CD4-positive, alpha-beta T cell treated with Interleukin-6 for 4 hours (primary cell): ENCODE data around the gene BTBD6.

ENCODE experiments used
- DNase-seq: peaks from one replicate; pipeline ENCODE4 v3.0.0-alpha.2; 2020; ENCODE audit warnings: mixed read lengths

The BTBD6 gene

GRCh38 chr14:105241641-105242040 is 6.7 kb upstream of the BTBD6 start:
- DNase-seq = no peak

- DNase-seq = no peak
These were observed 4.0 kb upstream of the BTBD6 start for GRCh38 chr14:105244334-105244733.

GRCh38 chr14:105247026-105247425 is 1.3 kb upstream of the BTBD6 start:
- DNase-seq = no peak

GRCh38 chr14:105247715-105248367 is 492 bp upstream of the BTBD6 start:
- DNase-seq = no peak

DNA sequence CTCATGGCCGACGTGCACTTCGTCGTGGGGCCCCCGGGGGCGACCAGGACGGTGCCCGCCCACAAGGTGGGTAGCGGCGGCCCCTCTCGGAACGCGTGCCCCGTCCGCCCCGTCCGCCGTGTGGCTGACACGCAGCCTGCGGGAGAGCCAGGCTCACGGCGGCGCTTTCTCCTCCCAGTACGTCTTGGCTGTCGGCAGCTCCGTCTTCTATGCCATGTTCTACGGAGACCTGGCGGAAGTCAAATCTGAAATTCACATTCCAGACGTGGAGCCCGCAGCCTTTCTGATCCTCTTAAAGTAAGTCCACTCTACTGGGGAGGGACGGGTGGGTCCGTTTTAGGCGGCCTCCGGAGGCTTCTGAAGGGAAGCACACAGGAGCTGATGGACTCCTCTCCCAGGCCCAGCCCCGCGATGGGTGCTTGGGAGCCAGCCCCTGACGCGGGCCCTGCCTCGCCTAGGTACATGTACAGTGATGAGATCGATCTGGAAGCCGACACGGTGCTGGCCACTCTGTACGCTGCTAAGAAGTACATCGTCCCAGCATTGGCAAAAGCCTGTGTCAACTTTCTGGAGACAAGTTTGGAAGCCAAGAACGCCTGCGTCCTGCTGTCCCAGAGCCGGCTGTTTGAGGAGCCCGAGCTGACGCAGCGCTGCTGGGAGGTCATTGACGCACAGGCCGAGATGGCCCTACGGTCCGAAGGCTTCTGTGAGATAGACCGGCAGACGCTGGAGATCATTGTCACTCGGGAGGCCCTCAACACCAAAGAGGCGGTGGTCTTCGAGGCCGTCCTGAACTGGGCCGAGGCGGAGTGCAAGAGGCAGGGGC is 1.1 kb downstream of the BTBD6 start:
- DNase-seq = no peak

DNA sequence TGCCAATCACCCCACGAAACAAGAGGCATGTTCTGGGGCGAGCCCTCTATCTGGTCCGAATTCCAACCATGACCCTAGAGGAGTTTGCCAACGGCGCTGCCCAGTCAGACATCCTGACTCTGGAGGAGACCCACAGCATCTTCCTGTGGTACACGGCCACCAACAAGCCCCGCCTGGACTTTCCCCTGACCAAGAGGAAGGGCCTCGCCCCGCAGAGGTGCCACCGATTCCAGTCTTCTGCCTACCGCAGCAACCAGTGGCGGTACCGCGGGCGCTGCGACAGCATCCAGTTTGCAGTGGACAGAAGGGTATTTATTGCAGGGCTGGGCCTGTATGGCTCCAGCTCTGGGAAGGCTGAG is 1.7 kb downstream of the BTBD6 start:
- DNase-seq = no peak

DNA sequence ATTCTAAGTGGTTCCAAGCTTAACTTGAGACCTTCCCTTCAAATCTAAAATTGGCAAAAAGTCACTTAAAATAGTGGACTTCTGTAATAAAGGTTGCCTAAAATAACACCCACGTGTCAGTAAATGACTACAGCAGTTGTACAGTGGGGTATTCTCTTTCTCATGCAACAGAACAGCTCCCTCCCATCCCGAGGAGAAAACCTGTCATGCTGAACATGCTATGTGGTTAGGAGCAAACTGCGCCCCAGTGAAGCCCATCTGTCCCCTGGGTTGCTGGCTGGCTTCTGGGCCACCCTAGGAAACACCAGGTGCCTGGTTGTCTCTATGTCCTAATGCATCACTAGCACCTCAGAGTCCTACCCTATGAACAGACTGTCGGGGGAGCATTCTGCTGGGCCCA is 2.7 kb downstream of the BTBD6 start:
- DNase-seq = no peak

GRCh38 chr14:105251920-105252319 is 3.6 kb downstream of the BTBD6 start:
- no peak for DNase-seq

GRCh38 chr14:105252552-105253328 is 4.4 kb downstream of the BTBD6 start:
- no peak for DNase-seq

DNA sequence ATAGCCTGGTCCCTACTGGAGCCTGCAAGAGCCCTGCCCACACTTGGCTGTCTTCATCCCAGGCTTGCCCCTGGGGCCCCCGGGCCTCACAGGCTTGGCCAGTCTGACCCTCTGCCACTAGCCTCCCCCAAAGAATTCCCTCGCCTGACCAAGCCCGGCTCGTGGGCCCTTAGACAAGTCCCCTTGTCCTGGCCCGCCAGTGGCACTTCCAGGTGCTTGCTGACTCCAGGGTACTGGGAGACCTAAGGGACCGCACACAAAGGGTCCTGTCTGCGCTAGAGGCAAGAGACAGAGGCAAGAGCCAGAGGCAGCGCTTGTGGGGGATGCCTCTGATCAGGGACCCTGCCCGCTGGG is 5.0 kb downstream of the BTBD6 start:
- DNase-seq = no peak

DNA sequence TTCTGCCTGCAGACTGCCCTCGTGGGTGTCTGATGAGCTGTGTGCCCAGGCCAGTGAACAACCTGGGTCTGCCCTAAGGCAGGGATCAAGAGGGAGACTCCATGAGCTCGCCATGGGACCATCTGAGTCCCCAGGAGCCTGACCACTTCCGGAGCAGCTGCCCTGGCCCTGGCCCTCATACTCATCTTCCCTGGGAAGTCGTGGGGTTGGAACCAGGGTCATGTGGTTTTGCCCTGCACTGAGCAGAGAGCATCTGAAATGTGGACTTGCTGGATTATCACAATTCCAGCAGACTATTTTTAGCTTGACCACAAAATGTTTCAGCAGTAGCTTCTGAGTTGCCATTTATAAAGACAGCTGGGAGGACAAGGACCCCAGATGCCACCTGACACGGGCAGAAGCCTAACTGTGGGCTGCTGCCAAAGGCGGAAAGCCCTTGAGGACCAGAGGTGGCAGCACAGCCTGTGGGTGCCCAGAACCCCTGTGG is 6.7 kb downstream of the BTBD6 start:
- DNase-seq = no peak

DNA sequence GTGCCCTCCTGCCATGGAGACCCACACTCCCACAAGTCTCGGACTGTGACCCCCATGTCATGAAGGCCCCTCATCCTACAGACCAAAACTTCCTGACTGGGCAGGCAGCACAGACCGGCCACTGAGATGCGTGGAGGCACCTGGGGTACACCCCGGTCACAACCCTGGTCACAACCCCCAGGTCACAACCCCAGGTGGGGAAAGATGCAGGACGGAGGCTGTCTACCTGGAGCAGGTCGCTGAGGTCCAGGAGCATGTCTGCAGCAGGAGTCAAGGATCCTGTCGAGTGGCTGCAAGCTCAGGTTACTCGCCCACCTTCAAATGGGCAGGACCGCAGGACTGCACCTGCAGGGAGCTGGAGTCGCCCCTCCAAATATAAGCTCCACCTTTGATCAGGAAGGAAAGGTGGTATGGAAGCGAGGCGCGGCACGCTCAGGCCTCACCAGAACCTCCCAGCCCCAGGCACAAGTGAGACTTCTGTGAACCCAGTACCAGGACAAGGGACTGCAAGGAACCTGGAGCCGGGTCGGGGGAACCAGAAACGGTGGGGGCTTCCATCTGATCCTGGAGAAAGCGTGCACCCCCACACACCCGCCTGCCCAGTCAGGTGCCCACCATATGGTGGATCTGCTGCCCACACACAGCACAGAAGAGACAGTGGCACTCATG is 8.1 kb downstream of the BTBD6 start:
- no peak for DNase-seq

DNA sequence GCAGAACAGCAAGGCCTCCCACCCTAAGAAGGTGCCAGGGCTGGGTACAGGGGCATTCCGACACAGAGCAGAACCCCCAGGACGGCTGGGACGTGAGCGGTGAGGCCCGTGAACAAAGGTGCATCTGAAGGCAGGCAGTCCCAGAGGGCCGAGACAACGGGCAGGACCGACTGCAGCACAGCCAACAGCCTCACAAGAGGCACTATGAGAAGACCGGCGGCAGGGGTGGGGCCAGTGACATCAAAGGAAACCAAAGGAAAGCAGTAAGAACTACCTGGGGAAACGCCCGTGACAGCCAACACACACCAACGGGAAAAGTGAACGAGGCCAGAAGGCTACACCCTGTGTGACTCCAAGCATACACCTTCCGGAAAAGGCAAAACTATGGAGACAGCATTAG is 9.1 kb downstream of the BTBD6 start:
- DNase-seq = peak; percentile 54

DNA sequence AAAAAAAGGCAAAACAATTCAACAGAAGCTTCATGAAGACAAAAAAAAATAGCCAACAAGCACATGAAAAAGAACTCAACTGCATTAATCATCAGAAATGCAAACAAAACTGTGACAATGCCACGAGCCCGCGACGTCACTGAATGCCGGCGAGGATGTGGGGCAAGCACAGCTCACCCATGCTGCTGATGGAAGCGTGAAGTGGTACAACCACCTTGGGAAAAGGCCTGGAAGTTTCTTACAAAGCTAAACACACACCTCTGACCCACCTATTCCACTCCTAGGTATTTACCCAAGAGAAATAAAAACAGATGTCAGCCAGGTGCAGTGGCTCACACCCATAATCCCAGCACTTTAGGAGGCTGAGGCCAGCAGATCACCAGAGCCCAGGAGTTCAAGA is 10.5 kb downstream of the BTBD6 start:
- no peak for DNase-seq

DNA sequence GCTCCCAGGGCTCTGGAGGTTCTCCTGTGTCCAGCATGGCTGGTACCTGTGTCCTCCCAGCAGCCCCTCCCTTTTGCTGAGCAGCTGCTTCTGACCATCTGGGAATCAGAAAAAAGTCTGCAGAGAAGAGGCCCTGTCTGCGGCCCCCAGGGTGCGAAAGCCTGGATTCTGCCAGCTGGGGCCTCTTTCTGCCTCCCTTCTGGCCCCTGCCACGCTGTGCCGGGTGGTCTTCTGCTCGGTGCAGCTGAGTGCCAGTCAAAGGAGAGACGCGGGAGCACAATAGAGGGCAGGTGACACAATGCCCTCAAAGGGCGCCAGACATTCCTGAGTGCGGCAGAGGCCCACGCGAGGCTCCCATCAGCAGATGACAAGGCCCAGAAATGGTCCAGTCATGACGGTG is 12.6 kb downstream of the BTBD6 start:
- DNase-seq = no peak

GRCh38 chr14:105261781-105262180 is 13.4 kb downstream of the BTBD6 start:
- no peak for DNase-seq

- no peak for DNase-seq
These were observed 19.7 kb downstream of the BTBD6 start for GRCh38 chr14:105267820-105268548.

GRCh38 chr14:105268736-105269354 is 20.5 kb downstream of the BTBD6 start:
- no peak for DNase-seq

- DNase-seq = no peak
These were observed 21.1 kb downstream of the BTBD6 start for GRCh38 chr14:105269405-105269804.

GRCh38 chr14:105271224-105271890 is 23.0 kb downstream of the BTBD6 start:
- DNase-seq = no peak

DNA sequence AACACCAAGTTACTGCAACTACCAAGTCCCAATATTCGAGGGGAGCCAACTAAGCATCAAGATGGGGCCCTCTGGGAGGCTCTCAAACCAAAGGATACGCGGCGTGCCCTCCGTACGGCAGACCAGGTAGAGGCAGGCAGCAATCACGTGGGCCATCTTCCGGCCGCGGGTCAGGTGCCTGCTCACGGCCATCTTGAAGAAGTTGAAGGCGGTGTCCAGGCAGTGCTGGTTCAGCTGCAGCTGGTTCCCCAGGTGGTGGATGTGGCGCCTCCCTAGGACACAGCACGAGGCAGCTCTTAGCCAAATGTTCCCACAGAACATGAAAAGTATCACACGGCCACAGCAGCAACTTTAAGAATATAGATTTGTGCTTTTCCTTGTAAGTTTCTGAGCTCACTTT is 24.3 kb downstream of the BTBD6 start:
- no peak for DNase-seq
